Mucosa of gallbladder (tissue), 1 donor: ENCODE results near the gene CRABP1. TPM values are rescaled to one million over a fixed set of nuclear protein-coding genes. Genes with fewer than 3 reads are reported as not detected.
A peak's percentile ranks its signal among the peaks of the same experiment; 100 is the strongest.

Experiments used
- DNase-seq: peaks from one replicate; pipeline ENCODE4 v3.0.0-alpha.2; 2020; ENCODE audit warnings: low spot score
- total RNA-seq: library from RNA; stranded (reverse); gene quantifications from one replicate; pipeline ENCODE4 v1.2.1, GENCODE V29; 2021
- donor health status: DM: no; HTN: no; CAD: no.

Gene CRABP1
- total RNA-seq, 1 donor from 2014 or later, result 1.4 TPM

DNA sequence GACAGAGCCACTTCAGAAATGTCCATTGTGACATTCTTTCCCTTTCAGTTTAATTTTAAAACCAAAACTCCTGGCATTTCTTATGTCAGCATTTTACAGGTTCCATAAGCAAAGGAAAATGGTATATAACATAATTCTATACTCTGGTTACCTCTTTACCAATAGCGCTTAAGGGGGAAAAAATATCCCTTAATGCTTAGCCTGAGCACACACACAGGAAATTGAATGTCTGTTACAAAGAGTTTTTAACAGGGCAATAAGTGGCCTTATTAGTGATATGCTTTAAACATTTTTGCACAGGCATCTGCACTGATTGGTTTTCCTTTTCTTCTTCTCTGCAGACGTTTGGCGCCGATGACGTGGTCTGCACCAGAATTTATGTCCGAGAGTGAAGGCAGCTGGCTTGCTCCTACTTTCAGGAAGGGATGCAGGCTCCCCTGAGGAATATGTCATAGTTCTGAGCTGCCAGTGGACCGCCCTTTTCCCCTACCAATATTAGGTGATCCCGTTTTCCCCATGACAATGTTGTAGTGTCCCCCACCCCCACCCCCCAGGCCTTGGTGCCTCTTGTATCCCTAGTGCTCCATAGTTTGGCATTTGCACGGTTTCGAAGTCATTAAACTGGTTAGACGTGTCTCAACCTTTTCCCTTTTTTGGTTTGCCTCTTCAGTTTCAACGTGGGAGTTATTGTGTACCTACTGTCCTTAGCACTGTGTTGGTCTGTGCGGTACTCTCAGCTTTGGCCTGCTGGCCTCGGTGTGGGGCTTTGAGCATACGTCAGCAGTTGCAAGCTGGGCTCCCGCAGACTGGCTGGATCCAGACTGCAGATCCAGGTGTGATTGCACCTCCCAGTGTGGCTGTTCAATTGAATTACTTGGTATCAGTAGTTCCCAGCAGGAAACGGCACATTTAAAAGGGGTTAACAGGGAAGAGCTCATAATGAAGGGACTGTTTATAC is 7.7 kb downstream of the CRABP1 start:
- no peak for DNase-seq

DNA sequence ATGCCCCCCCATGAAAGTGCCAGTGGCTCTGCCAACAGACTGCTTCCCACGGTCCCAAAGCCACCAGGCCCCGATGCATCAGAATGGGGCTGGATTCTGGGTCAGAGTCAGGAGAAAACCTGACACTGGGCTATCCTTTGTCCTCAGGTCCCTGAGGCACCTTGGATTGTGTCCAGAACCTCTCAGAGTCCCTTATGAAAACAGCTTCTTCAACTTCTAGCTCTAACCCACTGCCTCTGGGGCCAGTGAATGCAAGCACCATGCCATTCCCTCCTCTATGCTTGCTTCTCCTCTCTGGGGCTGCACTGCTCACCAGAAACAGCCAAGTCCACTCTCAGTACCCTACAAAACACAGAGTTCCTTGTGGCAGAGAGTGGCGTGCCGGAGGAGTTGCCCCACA is 9.9 kb downstream of the CRABP1 start:
- no peak for DNase-seq

DNA sequence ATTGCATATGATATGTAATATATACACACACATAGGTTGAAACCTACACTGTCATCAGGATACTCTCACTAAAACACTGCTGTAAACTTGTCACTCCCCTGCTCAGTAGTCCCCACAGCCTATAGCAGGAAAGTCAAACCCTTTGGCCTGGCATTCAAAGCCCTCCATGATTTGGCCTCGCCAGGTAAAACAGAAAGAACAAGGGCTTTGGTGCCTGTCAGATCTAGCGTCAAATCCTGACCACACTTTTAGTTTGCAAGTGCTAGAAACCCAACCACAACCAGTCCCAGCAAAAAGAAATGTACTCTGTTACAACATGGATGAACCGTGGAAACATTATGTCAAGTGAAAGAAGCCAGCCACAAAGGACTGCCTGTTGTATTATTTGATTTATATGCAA is 11.4 kb downstream of the CRABP1 start:
- DNase-seq, result no peak

DNA sequence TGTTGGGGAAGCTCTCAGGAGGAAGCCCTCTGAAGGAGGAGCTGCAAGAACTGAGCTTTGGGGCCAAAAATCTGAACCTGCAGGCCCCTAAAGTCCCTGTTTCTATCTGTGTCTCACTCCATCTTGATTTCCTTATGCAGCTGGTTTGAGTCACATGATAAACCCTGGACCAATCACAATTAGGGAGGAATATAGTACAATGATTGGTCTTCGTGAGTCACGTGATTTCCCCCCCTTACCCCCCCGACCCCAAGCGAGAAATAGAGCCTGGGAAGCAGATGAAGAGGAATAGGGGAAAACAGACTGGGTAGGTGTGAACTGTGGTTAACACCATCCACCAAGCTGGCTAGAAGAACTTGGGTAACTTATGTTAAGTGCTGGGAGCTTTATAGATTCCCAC is 12.9 kb downstream of the CRABP1 start:
- DNase-seq, result no peak

DNA sequence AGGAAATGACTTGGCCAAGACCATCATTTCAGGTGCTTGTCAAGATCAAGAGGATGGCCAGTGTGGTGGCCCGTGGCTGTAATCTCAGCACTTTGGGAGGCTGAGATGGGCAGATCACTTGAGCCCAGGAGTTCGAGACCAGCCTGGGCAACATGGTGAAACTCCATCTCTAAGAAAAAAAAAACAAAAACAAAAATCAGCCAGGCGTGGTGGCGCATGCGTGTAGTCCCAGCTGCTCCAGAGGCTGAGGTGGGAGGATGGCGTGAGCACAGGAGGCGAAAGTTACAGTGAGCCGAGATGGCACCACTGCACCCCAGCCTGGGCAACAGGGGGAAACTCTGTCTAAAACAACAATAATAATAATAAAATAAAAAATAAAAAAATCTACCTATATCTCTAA is 15.0 kb downstream of the CRABP1 start:
- DNase-seq, result no peak

DNA sequence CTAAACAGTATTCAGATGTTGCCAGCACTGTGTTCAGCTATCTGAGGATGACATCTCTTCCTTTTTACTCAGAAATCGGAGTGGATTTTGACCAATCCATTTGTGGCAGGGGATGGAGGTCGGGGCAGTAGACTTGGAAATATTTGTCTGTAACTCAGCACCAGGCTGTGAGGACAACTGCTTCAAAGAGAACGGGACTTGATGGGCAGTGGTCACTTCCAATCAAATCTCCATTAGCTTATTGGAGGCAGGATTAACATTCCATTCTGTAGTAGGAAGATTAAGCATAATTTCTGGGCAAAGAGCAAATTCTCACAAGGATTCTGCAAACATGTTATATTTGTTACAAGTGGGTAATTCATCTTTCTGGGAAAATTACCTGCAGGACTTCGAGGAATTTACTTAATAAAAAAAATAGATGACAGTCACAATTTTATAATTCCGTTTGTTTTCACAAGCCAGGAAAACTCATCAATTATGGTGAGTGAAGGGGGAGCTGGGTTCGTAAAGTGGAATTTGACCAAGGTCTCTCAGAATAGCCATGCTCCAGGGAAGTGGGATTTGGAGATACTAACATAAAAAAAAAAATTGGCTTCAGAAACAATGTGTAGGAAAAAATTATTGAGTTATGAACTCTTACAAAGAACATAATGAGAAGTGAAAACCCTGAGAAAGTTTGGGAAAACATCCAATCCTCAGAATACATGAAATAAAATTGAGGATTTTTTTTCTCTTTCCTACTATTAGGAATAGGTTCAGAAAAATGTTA is 18.1 kb downstream of the CRABP1 start:
- DNase-seq, result no peak

DNA sequence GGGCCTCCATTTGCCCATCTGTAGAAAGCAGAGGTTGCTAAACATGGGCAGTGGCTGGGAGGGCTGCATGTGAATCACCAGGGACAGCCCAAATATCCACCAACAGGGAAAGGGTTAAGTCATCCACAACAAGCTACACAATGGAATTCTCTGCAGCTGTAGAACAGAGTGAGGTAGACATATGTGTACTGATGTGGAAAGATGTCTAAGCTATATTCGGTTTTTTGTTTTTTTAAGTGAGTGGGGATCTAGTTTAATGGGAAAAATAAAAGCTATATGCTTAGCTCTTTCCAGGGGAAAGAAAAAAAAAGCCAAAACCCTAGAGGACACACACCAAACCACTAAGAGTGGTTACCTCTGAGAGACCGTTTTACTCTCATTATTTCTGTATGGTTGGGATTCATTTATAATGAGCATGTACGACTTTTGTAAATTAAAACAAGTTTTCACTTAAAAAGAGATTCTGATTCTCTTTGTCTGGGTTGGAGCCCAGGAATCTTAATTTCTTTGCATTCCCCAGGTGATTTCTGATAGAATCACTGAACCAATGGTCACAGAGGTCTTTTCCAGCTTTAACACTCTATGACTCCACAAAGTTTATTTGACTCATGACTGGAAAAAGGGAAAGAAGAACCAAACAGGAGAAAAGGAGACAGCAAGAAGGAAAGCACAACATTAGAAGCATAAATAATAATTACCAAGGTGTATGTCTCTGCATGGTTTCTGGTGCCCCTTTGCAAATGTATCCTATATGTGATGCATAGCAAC is 19.1 kb downstream of the CRABP1 start:
- no peak for DNase-seq

DNA sequence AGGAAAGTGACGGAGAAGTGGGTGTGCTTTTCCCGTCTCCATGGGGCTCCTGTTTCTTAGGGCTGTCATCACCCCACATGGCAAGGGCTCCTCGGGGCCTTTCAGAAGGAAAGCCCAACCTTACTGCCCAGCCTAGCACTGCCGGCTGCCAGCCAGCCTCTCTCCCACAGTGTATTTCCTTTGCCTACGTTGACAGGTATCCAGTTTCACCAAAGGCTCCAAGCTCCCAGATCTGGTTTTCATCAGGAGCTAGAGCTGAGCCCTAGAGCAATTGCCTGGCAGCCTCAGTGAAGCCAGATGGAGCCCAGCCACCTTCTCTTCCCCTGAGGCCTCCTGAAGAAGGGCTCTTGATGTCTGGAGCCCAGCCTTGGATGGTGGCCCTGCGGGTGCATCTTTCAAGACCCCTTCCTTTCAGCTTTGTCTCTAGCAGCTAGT is 20.2 kb downstream of the CRABP1 start:
- DNase-seq, result peak; percentile 43

DNA sequence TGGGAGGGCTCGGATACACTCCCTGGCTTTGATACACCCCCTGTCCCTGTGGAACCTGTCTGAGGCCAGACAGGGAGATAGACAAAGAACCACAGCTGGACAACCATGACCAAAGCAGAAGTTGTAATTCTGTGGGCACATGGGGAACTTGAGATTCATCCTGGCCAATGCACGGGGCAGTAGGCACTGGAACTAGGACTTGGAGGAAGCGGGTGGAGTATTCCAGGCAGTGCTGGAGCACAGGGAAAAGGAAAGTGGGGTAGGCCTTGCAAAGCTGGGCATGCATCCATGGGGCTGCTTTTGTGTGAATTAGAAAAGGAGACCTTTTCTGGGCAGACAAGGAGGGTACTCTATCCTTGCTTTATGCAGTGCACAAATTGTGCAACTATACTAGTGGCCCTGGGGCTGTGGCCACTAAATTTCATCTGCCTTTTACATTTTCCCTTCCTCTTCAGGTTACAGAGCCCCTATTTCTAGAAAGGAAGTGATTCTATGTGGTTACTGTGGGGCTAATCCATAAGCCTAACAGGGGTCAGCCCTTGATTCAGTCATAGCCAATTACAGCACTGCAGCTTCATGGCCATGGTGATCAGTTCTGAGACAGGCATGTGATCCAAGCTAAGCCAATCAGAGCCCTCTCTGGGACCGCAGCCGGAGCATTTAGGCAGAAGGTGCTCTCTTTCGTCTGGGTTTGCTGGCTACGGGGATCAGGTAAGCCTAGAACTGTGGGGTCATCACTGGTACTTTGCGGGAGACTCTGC is 21.0 kb downstream of the CRABP1 start:
- DNase-seq, result no peak

DNA sequence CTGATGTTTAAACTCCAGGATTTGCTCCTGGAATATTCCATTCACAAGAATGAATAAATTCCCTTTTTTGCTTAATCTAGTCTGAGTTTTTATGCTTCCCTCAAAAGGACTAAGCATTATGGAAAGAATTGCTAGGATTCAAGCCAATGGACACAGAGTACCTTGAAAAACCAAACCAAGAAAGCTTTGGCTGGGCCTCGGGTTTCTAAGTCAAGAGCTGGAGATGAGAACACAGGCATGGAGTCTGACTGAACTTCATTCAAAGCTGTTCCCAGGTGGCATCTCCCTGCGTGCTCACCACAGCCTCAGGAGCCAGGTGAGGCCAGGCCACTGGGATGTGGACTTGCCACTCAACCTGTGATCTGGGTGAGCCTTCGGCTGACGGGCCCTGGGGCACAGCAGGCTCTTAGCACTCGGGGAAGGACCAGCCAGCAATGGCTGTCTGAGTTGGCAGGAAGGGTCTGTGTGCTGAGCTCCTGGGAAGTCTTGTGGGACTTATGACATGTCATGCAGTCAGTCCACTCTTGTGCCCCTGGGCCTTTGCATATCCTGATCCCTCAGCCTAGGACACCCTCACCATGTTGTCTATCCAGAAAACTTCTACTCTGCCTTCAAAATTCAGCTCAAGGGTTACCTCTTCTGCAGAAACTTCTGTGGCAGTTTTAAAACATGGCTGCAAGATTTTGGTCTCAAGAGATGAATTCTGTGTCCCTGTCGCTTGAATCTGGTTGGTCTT is 21.8 kb downstream of the CRABP1 start:
- DNase-seq, result no peak

DNA sequence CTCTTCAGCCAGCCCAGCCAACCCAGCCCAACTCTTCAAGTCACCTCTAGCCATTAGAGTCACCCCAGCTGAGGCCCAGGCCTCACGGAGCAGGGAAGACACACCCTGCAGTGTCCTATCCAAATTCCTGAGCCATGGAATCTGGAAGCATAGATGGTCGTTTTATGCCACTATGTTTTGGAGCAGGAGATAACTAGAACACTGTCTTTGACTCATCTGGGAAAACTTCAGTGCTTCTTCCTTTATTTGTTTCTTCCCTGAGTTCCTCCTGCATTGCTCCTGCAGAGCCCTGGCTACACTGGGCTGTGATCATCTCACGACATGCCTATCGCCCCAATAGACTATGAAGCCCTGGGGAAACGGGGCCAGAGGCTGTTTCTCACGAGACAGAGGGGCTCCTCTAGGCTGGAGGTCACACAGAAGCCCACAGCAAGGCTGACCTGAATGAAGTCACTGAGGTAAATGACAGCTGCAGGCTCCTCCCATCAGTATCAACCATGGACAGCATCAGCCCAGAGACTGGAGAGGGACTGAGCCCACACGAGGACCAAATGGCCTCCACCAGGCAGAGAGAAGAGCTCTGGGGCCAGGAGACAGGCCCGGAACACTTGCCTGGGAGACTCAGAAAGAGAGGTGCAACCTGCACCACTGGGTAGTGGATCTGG is 22.7 kb downstream of the CRABP1 start:
- DNase-seq, result no peak

DNA sequence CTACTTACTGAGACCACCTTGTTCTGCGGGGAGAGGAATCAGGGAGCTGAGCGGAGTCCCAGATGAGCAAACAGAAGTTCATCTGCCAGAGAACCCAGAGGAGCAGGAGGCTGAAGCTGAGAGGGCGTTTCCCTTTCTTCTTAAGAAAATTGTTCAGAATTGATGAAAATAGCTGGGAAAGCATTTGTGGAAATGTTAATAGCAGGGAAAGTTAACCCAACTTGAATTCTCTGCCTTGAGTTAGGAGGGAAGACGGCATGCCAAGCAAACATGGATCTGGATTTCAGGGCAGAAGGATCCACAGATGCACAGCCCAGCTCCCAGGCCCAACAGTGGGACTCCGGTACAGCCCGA is 23.2 kb downstream of the CRABP1 start:
- no peak for DNase-seq

DNA sequence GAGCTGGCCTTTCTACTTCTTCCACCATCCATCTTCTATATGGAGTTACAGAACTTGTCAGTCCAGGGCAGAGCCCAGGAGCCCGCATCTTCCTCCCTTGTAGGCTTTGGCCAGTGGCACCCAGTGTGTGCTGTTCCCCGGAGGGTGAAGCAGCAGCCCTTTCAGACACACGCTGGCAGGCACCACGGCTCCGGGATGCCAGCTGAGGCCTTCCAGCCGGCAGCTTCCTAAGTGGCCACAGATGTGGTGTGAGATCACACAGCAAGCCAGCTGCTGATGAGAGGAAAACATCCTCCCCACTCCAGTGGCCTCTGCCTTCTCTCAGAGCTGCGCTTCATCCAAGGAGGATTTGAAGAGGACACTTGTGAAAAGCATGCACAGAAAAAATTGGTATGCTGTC is 24.1 kb downstream of the CRABP1 start:
- no peak for DNase-seq

DNA sequence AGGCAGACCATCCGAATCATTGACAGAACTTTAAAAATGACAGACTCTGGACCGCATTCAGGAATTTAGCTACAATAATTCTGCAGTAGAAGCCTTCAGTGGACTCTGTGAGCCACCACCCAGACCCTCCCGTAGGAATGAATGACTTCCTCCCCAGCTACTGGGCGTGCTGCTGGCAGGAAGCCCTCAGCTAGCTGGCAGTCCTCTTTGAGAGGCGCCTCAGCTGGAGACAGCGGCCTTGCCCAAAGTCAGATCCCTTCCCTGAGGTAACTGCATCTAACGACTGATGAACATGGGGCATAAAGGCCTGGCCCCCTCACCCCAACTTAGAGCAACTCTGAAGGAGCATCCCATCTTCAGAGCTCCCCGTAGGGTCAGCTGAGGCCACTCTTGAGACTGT is 25.8 kb downstream of the CRABP1 start:
- peak; percentile 27 for DNase-seq

DNA sequence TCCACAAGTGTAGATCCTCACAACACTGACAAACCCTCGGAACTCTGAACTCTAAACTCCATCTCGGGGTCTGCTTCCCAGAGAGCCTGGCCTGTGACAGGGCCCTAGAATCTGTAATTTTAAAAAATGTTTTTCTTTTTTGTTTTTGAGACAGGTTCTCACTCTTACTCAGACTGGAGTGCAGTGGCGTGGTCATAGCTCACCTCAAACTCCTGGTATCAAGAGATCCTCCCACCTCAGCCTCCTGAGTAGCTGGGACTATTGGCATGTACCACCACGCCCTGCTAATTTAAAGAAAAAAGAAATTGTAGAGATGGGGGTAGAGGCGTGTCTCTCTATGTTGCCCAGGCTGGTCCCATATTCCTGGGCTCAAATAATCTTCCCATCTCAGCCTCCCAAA is 26.2 kb downstream of the CRABP1 start:
- no peak for DNase-seq

DNA sequence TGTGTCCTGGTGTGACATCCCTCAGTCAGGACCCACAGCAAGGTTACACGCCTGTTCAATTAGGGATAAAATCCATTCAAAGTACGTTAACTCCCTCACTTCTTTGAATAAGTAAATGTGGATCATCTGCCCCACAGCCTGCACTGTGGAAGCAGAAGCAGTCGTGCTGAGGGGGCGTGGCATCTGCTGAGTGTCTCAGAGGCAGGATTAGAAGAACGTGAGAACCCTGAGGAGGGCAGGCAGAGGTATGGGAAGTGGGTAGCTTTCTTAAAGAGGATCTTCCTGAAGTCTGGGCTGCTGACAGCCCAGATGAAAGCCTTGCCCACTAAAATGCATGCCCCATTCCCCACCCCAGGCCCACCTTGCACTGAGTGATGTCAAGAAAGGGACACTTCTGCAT is 28.5 kb downstream of the CRABP1 start:
- no peak for DNase-seq

DNA sequence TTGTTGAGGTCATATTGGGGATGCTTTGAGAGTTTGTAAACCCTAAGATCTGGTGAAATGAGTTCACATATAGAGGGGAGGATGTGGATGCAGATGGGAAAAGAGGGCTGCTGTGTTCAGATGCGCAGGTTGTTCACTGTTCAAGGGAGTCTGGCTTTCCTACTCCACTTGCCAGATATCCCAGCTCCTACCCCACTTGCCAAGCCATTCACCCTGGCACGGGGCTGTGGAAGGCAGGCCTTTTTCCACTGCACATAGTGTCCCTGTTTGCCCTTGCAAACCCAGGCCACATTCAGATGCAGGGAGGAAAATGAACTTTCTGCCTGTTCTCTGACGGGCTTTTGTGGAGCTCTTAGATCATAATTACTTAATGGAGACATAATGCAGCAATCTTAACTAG is 29.0 kb downstream of the CRABP1 start:
- no peak for DNase-seq

DNA sequence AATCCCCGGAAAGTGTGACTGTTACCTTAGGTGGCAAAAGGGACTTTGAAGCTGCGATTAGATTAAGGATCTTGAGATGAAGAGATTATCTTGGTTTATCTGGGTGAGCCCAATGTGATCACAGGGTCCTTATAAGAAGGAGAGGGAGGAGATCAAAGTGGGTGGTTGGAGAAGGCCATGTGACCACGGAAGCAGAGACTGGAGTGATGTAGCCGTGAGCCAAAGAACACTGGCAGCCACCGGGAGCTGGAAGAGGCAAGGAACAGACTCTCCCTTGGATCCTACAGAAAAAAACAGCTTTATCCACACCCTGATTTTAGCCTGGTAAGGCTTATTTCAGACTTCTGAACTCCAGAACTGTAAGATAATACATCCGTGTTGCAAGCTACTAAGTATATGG is 29.9 kb downstream of the CRABP1 start:
- no peak for DNase-seq

DNA sequence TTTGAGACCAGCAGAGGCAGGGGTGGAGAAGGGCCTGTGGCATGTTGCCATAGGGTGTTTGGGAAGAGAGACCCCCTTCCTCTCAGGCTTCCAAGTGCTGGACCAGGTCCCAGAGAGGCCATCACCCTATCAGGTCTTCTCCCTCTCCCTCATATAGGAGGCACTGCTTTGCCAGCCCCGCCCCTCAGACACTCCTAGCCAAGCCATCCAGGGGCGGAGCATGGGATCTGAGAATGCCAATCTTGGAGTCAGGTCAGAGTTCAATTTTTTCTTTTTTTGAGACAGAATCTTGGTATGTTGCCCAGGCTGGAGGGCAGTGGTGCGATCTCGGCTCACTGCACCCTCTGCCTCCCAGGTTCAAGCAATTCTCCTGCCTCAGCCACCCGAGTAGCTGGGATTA is 32.7 kb downstream of the CRABP1 start:
- peak; percentile 74 for DNase-seq
